ENCODE results near the gene BCL2L12.

BCL2L12 gene

DNA sequence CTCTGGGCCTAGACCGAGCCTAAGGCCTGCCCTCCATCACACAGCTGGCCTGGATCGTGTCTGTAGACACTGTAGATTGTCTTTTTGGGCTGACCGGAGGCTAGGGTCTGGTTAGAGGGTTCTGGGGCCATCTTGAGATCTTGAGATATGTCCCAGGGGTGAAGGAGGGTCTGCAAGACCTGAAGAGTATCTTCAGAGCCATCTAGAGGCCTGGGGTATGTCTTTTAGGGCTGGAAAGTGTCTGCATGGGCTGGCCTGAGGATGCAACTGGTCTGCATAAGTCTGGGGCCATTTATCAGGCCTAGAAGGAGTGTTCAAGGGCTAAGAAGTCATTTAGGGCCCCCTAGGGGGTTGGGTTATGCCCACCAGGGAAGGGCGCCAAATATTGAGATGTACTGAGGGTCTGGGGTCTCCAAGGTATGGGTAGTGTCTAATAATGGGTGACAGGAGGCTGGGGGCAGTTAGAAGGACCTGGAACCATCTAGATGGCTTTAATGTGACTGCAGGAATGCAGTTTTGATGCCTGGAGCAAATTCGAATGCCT is 23.2 kb upstream of the BCL2L12 start:
- no peak for DNase-seq

DNA sequence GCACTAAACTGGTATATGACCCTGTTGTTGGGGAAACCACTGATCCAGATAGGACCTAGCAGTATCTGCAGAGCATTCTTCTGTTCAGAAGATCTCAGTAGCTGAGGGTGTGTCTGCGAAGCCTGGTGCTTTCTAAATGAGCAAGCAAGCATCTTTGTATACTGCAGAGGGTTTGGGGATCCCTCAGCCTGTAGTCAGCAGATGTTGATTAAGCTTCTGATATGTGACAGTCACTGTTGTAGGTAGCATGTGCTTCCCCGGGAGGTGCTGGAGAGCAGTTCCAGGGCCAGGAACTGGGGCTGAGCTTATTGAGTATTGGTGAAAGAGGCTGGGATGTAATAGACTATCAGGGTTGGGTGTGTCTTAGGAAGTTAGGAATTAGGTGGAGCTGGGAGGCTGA is 22.3 kb upstream of the BCL2L12 start:
- DNase-seq = no peak

DNA sequence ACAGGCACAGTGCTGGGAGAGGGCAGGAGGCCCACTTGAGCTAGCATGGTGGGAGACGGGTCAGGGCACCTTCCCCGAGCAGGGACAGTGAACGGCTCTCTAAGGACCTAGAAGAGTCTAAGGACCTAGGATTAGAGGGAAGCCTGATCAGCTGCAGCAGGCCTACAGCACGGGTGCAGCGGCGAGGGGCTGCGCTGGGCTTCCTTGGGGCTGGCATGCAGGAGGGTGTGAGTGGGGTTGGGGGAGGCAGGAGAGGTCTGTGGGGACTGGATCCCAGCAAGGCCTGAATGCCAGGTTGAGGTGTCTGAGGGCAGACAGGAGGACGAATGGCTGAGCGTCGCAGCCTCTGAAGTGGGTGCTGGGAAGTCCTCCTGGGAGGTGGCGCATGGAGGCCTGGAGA is 20.1 kb upstream of the BCL2L12 start:
- DNase-seq = no peak

DNA sequence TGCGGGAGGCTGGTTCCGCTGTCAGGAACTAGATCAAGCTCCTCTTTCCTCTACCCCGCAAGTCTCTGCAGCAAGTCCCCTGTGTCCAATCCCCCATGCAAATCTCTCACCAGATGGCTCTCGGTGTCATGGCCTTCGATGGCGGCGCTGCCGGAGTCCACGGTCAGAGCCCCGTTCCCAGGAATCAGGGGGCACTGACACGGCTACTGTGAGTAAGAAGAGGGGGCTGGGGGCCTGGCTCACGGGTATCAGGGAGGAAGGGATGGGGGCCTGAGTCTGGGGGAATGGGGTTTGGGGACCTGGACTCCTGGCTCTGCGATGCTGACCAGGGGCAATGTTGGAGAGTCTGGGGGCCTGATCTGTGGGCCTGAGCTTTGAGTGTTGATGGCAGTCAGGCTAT is 19.7 kb upstream of the BCL2L12 start:
- no peak for DNase-seq

DNA sequence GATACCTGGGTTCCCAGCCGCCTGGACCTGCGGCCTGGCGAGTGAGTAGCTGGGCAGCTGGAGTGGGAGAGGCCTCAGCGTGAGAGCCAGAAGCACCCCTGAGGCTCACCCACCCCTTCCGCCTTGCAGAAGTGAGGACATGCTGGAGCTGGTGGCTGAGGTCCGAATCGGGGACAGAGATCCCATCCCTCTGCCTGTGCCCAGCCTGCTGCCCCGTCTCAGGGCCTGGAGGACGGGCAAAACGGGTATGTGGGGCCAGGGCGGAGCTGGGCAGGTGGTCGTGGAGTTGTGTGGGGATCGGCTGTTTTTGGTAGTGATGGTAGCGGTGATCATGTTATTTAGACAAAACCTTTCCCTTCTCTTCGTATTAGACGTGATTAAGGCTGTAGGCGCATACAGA is 19.1 kb upstream of the BCL2L12 start:
- DNase-seq = no peak

DNA sequence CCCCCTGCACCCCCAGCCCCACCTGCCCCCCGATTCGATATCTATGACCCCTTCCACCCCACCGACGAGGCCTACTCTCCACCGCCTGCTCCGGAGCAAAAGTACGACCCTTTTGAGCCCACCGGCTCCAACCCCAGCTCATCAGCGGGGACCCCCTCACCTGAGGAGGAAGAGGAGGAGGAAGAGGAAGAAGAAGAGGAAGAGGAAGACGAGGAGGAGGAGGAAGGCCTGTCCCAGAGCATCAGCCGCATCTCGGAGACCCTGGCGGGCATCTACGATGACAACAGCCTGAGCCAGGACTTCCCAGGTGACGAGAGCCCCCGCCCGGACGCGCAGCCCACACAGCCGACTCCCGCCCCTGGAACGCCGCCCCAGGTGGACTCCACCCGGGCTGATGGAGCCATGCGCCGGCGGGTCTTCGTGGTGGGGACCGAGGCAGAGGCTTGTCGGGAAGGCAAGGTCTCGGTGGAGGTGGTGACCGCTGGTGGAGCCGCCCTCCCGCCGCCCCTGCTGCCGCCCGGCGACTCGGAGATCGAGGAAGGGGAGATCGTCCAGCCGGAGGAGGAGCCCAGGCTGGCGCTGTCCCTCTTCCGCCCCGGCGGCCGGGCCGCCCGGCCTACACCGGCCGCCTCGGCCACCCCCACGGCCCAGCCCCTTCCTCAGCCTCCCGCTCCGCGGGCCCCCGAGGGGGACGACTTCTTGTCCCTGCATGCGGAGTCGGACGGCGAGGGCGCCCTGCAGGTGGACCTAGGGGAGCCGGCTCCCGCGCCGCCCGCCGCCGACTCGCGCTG is 14.5 kb upstream of the BCL2L12 start:
- DNase-seq = no peak

DNA sequence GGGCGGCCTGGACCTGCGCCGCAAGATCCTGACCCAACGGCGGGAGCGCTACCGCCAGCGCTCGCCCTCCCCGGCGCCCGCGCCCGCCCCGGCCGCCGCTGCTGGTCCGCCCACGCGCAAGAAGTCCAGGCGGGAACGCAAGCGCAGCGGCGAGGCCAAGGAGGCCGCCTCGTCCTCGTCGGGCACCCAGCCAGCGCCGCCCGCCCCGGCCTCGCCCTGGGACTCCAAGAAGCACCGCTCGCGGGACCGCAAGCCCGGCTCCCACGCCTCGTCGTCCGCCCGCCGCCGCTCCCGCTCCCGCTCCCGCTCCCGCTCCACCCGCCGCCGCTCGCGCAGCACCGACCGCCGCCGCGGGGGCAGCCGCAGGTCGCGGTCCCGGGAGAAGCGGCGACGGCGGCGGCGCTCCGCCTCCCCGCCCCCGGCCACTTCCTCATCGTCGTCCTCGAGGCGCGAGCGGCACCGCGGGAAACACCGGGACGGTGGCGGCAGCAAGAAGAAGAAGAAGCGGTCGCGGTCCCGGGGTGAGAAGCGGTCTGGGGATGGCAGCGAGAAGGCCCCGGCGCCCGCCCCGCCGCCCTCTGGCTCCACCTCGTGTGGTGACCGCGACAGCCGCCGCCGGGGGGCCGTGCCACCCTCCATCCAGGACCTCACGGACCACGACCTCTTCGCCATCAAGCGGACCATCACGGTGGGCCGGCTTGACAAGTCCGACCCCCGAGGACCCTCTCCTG is 13.7 kb upstream of the BCL2L12 start:
- DNase-seq = no peak

DNA sequence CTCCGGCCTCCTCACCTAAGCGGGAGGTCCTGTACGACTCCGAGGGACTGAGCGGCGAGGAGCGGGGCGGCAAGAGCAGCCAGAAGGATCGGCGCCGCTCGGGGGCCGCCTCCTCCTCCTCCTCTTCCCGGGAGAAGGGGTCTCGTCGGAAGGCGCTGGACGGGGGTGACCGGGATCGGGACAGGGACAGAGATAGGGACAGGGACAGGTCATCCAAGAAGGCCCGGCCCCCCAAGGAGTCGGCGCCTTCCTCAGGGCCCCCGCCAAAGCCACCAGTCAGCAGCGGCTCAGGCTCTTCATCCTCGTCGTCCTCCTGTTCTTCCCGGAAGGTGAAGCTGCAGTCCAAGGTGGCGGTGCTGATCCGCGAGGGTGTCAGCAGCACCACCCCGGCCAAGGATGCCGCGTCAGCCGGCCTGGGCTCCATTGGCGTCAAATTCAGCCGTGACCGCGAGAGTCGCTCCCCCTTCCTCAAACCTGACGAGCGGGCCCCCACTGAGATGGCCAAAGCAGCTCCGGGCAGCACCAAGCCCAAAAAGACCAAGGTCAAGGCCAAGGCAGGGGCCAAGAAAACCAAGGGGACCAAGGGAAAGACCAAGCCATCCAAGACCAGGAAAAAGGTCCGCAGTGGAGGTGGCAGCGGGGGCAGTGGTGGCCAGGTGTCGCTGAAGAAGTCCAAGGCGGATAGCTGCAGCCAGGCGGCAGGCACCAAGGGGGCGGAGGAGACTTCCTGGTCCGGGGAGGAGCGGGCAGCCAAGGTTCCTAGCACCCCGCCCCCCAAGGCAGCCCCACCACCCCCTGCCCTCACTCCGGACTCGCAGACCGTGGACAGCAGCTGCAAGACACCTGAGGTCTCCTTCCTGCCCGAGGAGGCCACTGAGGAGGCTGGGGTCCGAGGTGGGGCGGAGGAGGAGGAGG is 12.9 kb upstream of the BCL2L12 start:
- no peak for DNase-seq

DNA sequence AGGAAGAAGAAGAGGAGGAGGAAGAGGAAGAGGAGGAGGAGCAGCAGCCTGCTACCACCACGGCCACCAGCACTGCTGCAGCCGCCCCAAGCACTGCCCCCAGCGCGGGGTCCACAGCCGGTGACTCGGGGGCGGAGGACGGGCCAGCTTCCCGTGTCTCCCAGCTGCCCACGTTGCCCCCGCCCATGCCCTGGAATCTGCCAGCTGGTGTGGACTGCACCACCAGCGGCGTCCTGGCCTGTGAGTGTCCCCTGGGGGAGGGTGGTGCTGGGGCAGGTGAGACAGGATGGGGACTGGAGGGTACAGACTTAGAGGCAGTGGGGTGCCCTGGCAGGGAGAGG is 12.3 kb upstream of the BCL2L12 start:
- DNase-seq = no peak

DNA sequence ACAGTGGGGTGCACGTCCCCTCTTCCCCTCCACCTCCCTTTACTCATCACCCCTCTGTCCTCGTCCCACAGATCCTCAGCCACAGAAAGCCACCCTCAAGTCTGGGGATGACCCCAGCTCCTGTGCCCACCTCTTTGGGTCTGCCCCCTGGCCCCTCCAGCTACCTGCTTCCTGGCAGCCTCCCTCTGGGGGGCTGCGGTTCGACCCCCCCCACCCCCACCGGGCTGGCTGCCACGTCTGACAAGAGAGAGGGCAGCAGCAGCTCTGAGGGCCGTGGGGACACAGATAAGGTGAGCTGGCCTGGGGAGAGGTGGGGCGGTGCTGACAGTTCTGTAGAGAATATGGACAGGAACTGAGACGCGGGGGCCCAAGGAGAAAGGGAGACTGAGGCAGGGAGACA is 11.2 kb upstream of the BCL2L12 start:
- DNase-seq = no peak

DNA sequence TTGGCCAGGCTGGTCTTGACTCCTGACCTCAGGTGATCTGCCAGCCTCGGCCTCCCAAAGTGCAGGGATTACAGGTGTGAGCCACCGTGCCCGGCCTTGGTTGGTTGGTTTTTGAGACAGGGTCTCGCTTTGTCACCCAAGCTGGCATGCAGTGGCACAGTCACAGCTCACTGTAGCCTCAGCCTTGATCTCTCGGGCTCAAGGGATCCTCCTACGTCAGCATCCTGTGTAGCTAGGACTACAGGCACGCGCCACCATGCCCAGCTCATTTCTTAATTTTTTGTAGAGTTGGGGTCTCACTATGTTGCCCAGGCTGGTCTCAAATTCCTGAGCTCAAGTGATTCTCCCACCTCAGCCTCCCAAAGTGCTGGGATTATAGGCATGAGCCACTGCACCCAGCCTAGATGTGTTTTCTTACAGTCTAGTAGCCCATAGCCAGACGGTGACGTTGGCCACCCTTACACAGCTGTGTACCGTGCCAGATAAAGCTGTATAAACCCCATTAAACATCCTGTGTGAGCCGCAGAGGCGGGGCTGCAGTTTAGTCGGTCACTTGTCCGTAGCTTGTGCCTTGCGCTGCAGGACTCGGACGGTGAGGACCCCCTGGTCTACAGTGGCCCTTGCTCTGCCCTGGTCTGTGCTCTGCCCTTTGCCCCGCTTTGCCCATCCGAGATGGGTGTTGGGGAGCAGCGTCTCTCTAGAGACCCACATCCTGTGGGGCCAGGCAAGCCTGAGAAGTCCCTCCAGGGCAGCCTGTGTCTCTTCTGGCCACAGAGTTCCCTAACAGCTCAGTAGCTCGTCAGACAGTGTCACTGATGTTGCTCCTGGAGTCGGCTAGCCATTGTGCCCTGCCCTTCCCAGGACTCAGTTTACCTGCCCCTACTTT is 9.9 kb upstream of the BCL2L12 start:
- DNase-seq = no peak

DNA sequence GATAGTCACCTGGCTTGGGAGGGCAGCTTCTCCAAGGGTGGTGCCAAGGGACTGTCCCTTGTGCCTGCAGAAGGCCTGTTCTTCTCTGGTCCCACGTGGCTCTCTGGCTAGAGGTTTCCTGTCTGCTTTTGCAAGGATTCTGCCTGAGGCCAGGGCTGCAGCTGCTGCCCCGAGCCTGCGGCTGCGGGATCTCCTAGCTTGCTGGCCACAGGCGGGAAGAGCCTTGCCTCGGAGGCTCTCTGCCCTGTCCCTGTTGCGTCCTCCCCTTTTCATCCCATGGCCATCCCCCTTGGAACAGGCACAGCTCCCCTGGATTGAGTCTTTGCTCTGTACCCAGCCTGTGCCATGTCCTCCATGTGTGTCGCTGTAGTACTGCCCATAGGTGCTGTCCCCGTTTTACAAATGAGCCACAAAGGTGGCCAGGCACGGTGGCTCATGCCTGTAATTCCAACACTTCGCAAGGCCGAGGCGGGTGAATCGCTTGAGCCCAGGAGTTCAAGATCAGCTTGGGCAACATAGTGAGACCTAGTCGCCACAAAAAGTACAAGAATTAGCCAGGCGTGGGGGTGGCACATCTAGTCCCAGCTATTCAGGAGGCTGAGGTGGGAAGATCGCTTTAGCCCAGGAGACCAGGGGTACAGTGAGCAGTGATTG is 9.2 kb upstream of the BCL2L12 start:
- DNase-seq = no peak

DNA sequence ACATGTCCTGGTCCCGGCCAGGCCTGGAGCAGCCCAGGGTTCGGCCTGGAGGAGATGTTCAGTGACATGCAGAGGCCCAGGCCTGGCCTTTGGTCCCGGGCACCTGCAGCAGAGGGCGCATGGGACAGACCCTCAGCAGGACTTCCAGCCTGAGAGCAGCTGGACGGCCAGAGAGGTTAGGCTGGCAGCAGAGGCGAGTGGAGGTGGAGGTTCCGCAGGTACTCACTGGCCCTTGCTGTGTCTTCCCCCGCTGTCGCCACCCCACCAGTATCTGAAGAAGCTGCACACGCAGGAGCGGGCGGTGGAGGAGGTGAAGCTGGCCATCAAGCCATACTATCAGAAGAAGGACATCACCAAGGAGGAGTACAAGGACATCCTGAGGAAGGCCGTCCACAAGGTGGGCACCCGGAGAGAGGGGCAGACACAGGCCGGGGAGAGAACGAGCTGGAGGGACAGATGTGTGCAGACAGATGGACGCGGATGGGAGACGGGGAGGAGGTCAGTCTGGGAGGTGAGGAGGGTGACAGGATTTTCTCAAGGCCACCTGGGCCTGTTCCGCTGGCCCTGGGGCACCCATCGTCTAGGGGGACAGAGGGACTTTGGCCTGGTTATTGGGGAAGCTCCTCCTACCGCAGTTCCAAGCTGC is 8.1 kb upstream of the BCL2L12 start:
- DNase-seq = no peak

DNA sequence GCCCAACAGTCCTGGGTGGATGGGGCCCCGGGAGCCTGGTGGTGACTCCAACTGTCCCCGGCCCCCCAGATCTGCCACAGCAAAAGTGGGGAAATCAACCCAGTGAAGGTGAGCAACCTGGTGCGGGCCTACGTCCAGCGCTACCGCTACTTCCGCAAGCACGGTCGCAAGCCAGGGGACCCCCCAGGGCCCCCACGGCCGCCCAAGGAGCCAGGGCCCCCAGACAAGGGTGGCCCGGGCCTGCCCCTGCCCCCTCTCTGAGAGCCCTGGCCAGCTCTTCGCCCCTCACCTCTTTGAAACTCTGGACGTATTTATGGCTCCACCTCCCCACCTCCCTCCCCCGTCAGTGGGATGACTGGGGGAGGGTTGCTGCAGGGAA is 7.6 kb upstream of the BCL2L12 start:
- no peak for DNase-seq

DNA sequence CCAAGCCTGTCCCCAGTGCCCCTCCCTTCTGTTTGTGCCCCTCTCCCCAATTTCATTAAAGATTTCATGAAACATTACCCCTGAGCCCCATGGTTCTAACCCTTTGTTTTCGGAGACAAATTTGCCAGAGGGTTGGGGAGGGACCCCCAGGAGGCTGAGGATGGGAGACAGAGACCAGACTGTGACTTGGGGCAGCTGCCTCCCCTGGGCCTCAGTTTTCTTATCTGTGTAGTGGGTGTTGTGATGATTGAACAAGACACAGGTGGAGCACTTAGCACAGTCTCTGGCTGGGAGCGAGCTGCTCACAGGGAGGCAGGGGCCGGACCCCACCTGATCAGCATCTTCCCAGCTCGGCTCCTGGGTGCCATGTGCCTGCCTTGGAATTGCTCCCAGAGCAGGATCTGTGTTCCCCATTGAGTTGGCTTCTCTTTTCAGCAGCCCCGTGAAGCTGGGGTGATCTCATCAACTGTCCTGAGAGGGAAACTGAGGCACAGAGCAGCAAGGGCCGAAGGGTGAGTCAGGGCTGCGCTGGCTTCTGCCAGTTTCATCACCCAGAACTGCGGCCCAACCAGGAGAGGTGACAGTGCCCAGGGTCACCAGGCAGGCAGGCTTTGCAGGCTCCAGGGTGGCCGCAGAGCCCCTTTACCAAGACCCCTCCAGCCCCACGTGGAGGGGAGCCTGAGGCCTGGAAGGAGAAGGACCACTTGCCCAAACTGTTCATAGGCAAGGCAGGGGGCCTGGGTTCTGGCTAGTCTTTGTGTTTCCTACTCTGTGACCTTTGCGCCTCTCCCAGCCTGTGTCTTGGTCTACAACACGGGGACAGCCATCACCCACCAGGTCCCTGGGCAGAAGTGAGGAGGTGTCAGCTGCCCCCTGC is 6.9 kb upstream of the BCL2L12 start:
- DNase-seq = no peak

DNA sequence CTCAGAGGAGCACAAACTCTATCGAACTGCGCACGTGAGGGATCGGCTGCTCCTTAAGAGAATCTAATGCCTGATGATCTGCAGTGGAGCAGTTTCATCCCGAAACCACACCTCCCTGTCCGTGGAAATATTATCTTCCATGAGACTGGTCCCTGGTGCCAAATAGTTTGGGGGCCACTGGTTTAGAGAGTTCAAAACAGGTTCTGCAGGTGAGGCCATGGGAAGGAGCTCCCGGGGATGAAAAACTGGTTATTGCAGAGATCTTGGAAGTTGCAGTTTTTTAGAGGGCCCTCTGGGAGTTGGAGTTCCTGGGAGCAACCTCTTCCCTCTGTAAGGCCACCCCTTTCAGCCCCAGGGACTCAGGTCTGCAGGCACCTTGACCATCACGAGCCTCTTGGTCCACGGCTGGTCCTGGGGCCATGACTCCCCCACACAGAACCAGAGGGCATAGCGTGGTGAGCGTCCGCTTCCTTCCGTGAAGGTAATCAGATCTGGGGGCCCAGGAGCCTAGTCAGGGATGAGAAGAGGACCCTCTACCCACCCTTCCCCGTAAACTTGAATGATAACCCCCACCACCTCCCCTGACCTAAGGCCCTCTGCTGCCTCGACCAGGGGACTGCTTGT is 5.3 kb upstream of the BCL2L12 start:
- no peak for DNase-seq

DNA sequence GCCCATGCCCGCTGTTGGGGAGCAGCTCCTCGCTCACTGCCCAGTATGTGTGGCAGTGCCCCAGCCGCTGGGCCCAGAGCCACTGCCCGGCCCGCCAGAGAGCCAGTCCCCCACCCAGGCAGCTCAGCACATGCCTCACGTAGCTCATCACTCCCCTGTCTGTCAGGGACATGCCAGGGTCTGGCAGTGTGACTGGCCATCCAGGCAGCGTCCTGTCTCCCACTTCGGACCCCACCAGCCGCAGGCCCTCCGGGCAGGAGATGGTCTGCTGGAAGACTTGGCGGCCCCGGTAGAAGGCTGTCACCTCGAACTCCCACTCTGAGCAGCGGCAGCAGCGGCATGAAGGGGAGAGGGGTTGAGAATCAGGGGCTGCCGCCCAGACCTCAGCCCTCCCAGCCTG is 3.7 kb upstream of the BCL2L12 start:
- no peak for DNase-seq

DNA sequence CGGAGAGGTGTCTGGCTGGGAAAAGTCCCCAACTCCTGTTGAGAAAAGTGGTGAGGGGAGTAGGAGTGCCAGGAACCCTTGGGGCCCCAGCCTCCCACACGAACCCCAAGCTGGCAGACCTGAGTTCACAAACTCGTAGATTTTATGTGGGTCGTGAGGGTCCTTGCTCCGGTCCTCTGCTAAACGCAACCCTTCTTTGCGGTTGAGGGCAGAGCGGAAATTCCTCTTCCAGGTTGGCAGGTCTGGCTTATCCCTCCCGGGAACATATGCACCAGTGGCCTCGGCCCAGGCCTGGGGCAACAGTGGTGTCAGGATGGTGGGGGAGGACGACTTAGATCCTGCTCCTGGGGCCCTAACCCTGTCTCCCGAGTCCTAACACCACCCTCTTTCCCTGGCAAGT is 2.5 kb upstream of the BCL2L12 start:
- DNase-seq = no peak

DNA sequence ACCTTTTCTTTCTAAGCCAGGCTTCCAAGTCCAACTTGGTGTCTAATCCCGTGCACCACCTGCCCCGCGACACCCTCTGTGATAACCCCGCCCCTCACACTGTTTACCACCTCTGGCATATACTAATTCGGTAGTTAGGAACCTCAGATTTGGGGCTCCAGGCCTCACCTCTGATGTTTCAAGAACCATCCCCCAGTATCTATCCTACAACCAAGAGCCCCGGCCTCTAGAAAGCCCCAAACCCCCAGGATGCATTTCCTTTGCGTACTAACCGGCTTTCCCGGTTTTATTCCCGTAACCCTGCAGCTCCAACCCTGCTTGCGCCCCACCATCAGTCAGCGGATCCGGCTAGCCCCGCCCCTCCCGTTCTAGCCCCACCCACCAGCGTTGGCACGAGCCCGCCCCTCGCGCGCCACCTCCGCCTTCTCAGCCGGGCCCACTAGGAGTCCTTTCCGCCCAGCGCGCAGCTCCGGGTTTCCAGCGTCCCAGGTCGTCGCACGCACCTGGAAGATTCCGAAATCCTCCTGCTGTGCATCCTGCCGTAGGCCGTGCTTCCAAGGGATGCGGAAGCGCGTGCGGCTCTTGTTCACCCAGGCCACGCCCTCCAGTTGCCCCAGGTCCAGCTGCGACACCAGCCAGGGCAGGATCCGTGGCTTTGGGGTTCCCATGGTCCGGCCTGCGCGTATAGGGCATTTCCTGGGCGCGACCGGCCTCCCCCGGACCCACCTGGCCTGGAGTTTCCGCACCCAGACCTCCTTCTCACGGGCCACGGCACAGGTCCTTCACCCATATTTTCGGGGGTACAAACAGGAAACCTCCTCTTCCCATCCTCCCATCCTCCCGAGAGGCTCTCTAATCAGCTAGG is 1.3 kb upstream of the BCL2L12 start:
- no peak for DNase-seq
